ENCODE data around the gene IGIP. TPM values are rescaled to one million over a fixed set of nuclear protein-coding genes. Genes with fewer than 3 reads are reported as not detected.

The IGIP gene
- total RNA-seq, 2 experiments from 2014 or later: 2.4 to 2.8 TPM

- CTCF ChIA-PET: interaction anchor here (0.6 kb wide), 1 partner anchor 12 kb away, joined by 4 read pairs; no protein-coding TSS in a partner anchor
- POLR2A ChIA-PET: interaction anchor here (1.5 kb wide), 1 partner anchor 68 kb away, joined by 3 read pairs; no protein-coding TSS in a partner anchor
These were observed 49.8 kb downstream of the IGIP start for GRCh38 chr5:140175367-140176030.

GRCh38 chr5:140176031-140176387 lies 50.3 kb downstream of the IGIP start:
- CTCF ChIA-PET: interaction anchor here (0.6 kb wide), 1 partner anchor 12 kb away, joined by 4 read pairs; no protein-coding TSS in a partner anchor
- POLR2A ChIA-PET: no interaction called here

- POLR2A ChIA-PET: interaction anchor here (0.7 kb wide), 1 partner anchor 29 kb away, joined by 8 read pairs; no protein-coding TSS in a partner anchor
- CTCF ChIA-PET: interaction anchor here (0.7 kb wide), 3 partner anchors 168 to 305 kb away, joined by 3 to 5 read pairs (median 4); no protein-coding TSS in a partner anchor
These were observed 52.3 kb downstream of the IGIP start for GRCh38 chr5:140178086-140178410.

- ChIA-PET CTCF (interaction anchor here (0.7 kb wide), 3 partner anchors 167 to 305 kb away, joined by 3 to 5 read pairs (median 4); no protein-coding TSS in a partner anchor), POLR2A (interaction anchor here (0.7 kb wide), 1 partner anchor 28 kb away, joined by 8 read pairs; no protein-coding TSS in a partner anchor)
These were observed 52.9 kb downstream of the IGIP start for GRCh38 chr5:140178482-140179116.

Other genes starting within 250 kb of the IGIP start
- under 1 TPM; 0.15 to 0.17 TPM for gene NRG2, start 82.6 kb upstream of the IGIP start, total RNA-seq
- 10 to 100 TPM; 13.1 to 13.3 TPM for gene PURA, start 11.8 kb upstream of the IGIP start, total RNA-seq
- 10 to 100 TPM; 20.7 to 21.5 TPM for gene CYSTM1, start 49.3 kb downstream of the IGIP start, total RNA-seq
- gene PFDN1, start 177.2 kb downstream of the IGIP start, total RNA-seq: 10 to 100 TPM; 67.0 TPM
- 1 to 10 TPM; 4.4 to 5.0 TPM for gene HBEGF, start 220.7 kb downstream of the IGIP start, total RNA-seq
- not detected for gene SLC4A9, start 234.3 kb downstream of the IGIP start, total RNA-seq

Data from activated CD8-positive, alpha-beta memory T cell treated with anti-CD3 and anti-CD28 coated beads for 36 hours (primary cell).